OCI-LY1 (cell line): ENCODE results near the gene IMMT.

Experiments
- H2AFZ ChIP-seq: fragments of 200-600 bp; sonication (generic), shearing (Covaris generic); 2 replicates; pipeline ENCODE4 v1.6.0; 2014; ENCODE audit warnings: antibody characterized with exemption, mild to moderate bottlenecking, low read length
- H3F3A ChIP-seq: fragments of 200-600 bp; sonication (generic), shearing (Covaris generic); 2 replicates; pipeline ENCODE4 v1.6.0; 2014; ENCODE audit warnings: mild to moderate bottlenecking, antibody characterized with exemption, low read length, moderate library complexity; ENCODE audit not compliant: insufficient read depth
- H3K27ac ChIP-seq: fragments of 200-600 bp; sonication (generic); 2 replicates; pipeline ENCODE4 v1.5.1; 2014; ENCODE audit warnings: low read length, mixed run types, mild to moderate bottlenecking, low read depth; ENCODE audit not compliant: poor library complexity, severe bottlenecking
- H3K27me3 ChIP-seq: fragments of 200-600 bp; sonication (generic); 2 replicates; pipeline ENCODE4 v1.6.0; 2014; ENCODE audit warnings: antibody characterized with exemption, mild to moderate bottlenecking, low read length, moderate library complexity; ENCODE audit not compliant: insufficient read depth
- H3K36me3 ChIP-seq: fragments of 200-600 bp; sonication (generic); 2 replicates; pipeline ENCODE4 v1.6.1; 2014; ENCODE audit warnings: mild to moderate bottlenecking, antibody characterized with exemption, low read length, moderate library complexity, mixed read lengths; ENCODE audit not compliant: insufficient read depth
- H3K4me1 ChIP-seq: fragments of 200-600 bp; sonication (generic); 2 replicates; pipeline ENCODE4 v1.5.1; 2014; ENCODE audit warnings: mild to moderate bottlenecking, low read length, moderate library complexity; ENCODE audit not compliant: insufficient read depth, severe bottlenecking
- H3K4me2 ChIP-seq: fragments of 200-600 bp; sonication (generic), shearing (Covaris generic); 2 replicates; pipeline ENCODE4 v1.6.1; 2014; ENCODE audit warnings: low read length
- H3K4me3 ChIP-seq: fragments of 200-600 bp; sonication (generic); 2 replicates; pipeline ENCODE4 v1.5.1; 2014; ENCODE audit warnings: low read length, low read depth, mild to moderate bottlenecking, mixed read lengths; ENCODE audit not compliant: poor library complexity, severe bottlenecking
- H3K79me2 ChIP-seq: fragments of 200-600 bp; shearing (Covaris generic); 2 replicates; pipeline ENCODE4 v1.6.1; 2016; ENCODE audit warnings: mixed run types, low read length, mixed read lengths; ENCODE audit not compliant: insufficient read depth
- H3K9ac ChIP-seq: fragments of 200-600 bp; sonication (generic), shearing (Covaris generic); 2 replicates; pipeline ENCODE4 v1.6.1; 2014; ENCODE audit warnings: mild to moderate bottlenecking, low read length, mixed read lengths
- H3K9me2 ChIP-seq: fragments of 200-600 bp; sonication (generic), shearing (Covaris generic); 2 replicates; pipeline ENCODE4 v1.6.1; 2014; ENCODE audit warnings: low read depth, mild to moderate bottlenecking, low read length, mixed read lengths
- H3K9me3 ChIP-seq: fragments of 200-600 bp; shearing (Covaris generic); 2 replicates; pipeline ENCODE4 v1.6.1; 2014; ENCODE audit warnings: low read length, mixed read lengths
- H4K20me1 ChIP-seq: fragments of 200-600 bp; sonication (generic), shearing (Covaris generic); 2 replicates; pipeline ENCODE4 v1.6.0; 2016; ENCODE audit warnings: mild to moderate bottlenecking, low read length; ENCODE audit not compliant: insufficient read depth
- CTCF ChIP-seq: fragments of 200-600 bp; sonication (generic), shearing (Covaris generic); IDR thresholded peaks from 2 replicates; pipeline ENCODE4 v1.5.1; 2017; ENCODE audit warnings: mild to moderate bottlenecking, antibody characterized with exemption, low read length, moderate library complexity, mixed read lengths
- EZH2 ChIP-seq: fragments of 200-600 bp; sonication (generic), shearing (Covaris generic); IDR thresholded peaks from 2 replicates; pipeline ENCODE4 v1.8.0; 2017; ENCODE audit warnings: borderline replicate concordance, mixed run types, mild to moderate bottlenecking, antibody characterized with exemption, low read length, moderate library complexity, mixed read lengths

The IMMT gene

GRCh38 chr2:86174445-86174844, 20.8 kb downstream of the IMMT start:
- Histone ChIP-seq H3K9ac (no peak overlapping the region), H3K36me3 (peaks cover 91% of the 10 kb centered on the region), H3K9me3 (no peaks in the 10 kb centered on the region), H2AFZ (no peak overlapping the region), H3K9me2 (no peaks in the 10 kb centered on the region), H3K4me3 (no peak overlapping the region), H3F3A (no peaks in the 10 kb centered on the region), H3K27me3 (no peaks in the 10 kb centered on the region), H3K27ac (no peak overlapping the region), H3K79me2 (peaks cover 4% of the 10 kb centered on the region; the same call in 1 of the 2 replicates), H4K20me1 (0 out of 2 replicates have a peak, but pooled peaks cover 3% of the 10 kb centered on the region), H3K4me2 (no peak overlapping the region), H3K4me1 (no peaks in the 10 kb centered on the region)
- TF ChIP-seq CTCF (no peak), EZH2 (no peak)

GRCh38 chr2:86172610-86173009, 22.7 kb downstream of the IMMT start:
- no peak overlapping the region for H3K4me3 ChIP-seq
- no peak for TF ChIP-seq CTCF
- no peak for TF ChIP-seq EZH2

GRCh38 chr2:86171295-86171694, 24.0 kb downstream of the IMMT start:
- no peak overlapping the region for H3K4me3 ChIP-seq
- H3K9ac ChIP-seq, result no peak overlapping the region
- H4K20me1 ChIP-seq, result 0 out of 2 replicates have a peak, but pooled peaks cover 3% of the 10 kb centered on the region
- H2AFZ ChIP-seq, result no peak overlapping the region
- no peaks in the 10 kb centered on the region for H3K79me2 ChIP-seq
- H3K36me3 ChIP-seq, result peaks cover 87% of the 10 kb centered on the region
- H3K27me3 ChIP-seq, result no peaks in the 10 kb centered on the region
- H3F3A ChIP-seq, result no peaks in the 10 kb centered on the region
- no peak overlapping the region for H3K27ac ChIP-seq
- no peaks in the 10 kb centered on the region for H3K9me2 ChIP-seq
- no peaks in the 10 kb centered on the region for H3K4me1 ChIP-seq
- H3K9me3 ChIP-seq, result no peaks in the 10 kb centered on the region
- H3K4me2 ChIP-seq, result no peak overlapping the region
- TF ChIP-seq EZH2 (no peak), CTCF (no peak)

More at GRCh38 chr2:86172610-86173009, 22.7 kb downstream of the IMMT start:
- Histone ChIP-seq H3K9me3 (no peaks in the 10 kb centered on the region), H3F3A (no peaks in the 10 kb centered on the region), H2AFZ (no peak overlapping the region), H3K4me2 (no peak overlapping the region), H3K36me3 (peaks cover 91% of the 10 kb centered on the region), H3K9me2 (no peaks in the 10 kb centered on the region), H3K9ac (no peak overlapping the region), H3K27me3 (no peaks in the 10 kb centered on the region), H3K27ac (no peak overlapping the region), H3K79me2 (no peaks in the 10 kb centered on the region), H4K20me1 (0 out of 2 replicates have a peak, but pooled peaks cover 3% of the 10 kb centered on the region), H3K4me1 (no peaks in the 10 kb centered on the region)
